ENCODE results near the gene OSTM1. TPM values are rescaled to one million over a fixed set of nuclear protein-coding genes. Genes with fewer than 3 reads are reported as not detected.
A peak's percentile ranks its signal among the peaks of the same experiment; 100 is the strongest.

Gene OSTM1
- total and polyA plus RNA-seq, 2 of the 8 experiments (the other 6 are each of a cell fraction or from before 2014, with no cell fraction given): 17.7 to 26.1 TPM

DNA sequence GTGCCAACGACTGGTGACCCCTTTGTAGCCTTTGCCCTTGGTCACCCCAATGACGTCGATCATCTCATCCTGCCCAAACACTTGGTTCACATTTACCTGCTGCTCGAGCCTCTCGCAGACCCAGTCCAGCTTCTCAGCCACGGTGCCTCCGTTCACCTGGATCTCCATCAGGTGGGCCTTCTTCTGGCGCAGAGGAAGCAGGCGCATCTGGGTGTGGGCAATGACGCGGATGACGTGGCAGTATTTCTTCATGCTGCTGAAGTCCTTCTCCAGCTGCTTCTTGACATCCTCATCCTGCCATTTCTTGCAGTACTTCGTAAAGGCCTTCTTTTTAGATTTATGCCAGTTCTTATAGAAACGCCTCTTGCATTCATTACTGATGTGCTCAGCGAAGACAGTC, 69.7 kb downstream of the OSTM1 start:
- no peak overlapping the region for H2BK5ac ChIP-seq (ENCODE audit: low read depth, low read length)
- H2BK20ac ChIP-seq (ENCODE audit: low read length): no peak overlapping the region
- no peak overlapping the region for H2BK15ac ChIP-seq (ENCODE audit: low read length)
- no peaks in the 10 kb centered on the region; the same call in 1 of the 2 replicates for H3K23me2 ChIP-seq (ENCODE audit: low read depth, low read length)
- no peaks in the 10 kb centered on the region for H3K27me3 ChIP-seq (replicated peaks in 1 of 4; ENCODE audit: control insufficient read depth in 3 of 4, extremely low read depth in 1 of 4, insufficient read depth in 3 of 4, low read length in 3 of 4)
- H3K14ac ChIP-seq (ENCODE audit: insufficient read length): no peak overlapping the region
- peak overlapping the region; percentile 17; the same call in 1 of the 2 replicates for H2BK12ac ChIP-seq (ENCODE audit: low read depth, low read length)
- WGBS, 2 experiments (ENCODE audit: extremely low coverage in 1 of 2, insufficient coverage in 1 of 2, insufficient read length in 1 of 2, insufficient replicate concordance in 2 of 2, low coverage in 1 of 2, low lambda C conversion rate in 2 of 2, missing lambda C conversion rate in 1 of 2): 92% methylated on average over 15 of the region's 15 CpGs; no CpG with 5 or more reads in 1 of the 2 experiments
- H3K9me3 ChIP-seq (ENCODE audit: insufficient read depth in 2 of 2, low read depth in 1 of 2, low read length in 1 of 2): peaks cover 18 to 21% of the 10 kb centered on the region in 2 experiments
- H3K23ac ChIP-seq (ENCODE audit: insufficient read length): no peak overlapping the region
- H4K8ac ChIP-seq (ENCODE audit: extremely low read depth, insufficient read depth, low read length): no peak overlapping the region
- no peak overlapping the region for H2AFZ ChIP-seq (ENCODE audit: low read length)
- H3K18ac ChIP-seq (ENCODE audit: extremely low read depth, low read length): no peak overlapping the region
- ChIA-PET POLR2A (ENCODE audit: partially characterized antibody) (interaction anchor here (0.6 to 0.7 kb wide), 2 partner anchors 8 to 56 kb away, joined by 3 read pairs; no protein-coding TSS in a partner anchor), CTCF (ENCODE audit: partially characterized antibody) (interaction anchor here (0.6 to 1.2 kb wide), 3 partner anchors 24 to 866 kb away, joined by 3 to 5 read pairs (median 3); no protein-coding TSS in a partner anchor)
- H3K9ac ChIP-seq (replicated peaks in 1 of 4; ENCODE audit: extremely low read depth in 1 of 4, low read depth in 3 of 4, low read length in 3 of 4): no peak overlapping the region
- no peak overlapping the region for H2AK5ac ChIP-seq (ENCODE audit: low read depth, low read length)
- no peak overlapping the region for H3K4me3 ChIP-seq (ENCODE audit: extremely low read depth in 1 of 4, insufficient read depth in 2 of 4, low read depth in 3 of 4, low read length in 4 of 4)
- H3K27ac ChIP-seq (ENCODE audit: low read depth, low read length): no peak overlapping the region
- no peak overlapping the region for H3K56ac ChIP-seq (replicated peaks; ENCODE audit: insufficient read length, low read depth, low read length)
- H3K4me1 ChIP-seq (replicated peaks in 1 of 4; ENCODE audit: control insufficient read depth in 3 of 4, insufficient read depth in 4 of 4, low read length in 3 of 4): peaks cover 2 to 4% (median 2%) of the 10 kb centered on the region in 4 experiments; a peak in 3 of 7 replicates
- no peaks in the 10 kb centered on the region for H3K79me2 ChIP-seq (ENCODE audit: control insufficient read depth in 1 of 2, insufficient read depth in 2 of 2, low read length in 2 of 2)
- FAIRE-seq (no peak), DNase-seq (ENCODE audit: low read depth in 1 of 2, low spot score in 2 of 2) (no peak)
- no peaks in the 10 kb centered on the region for H3K79me1 ChIP-seq (ENCODE audit: low read depth, low read length)
- H3K36me3 ChIP-seq (ENCODE audit: control insufficient read depth in 2 of 4, insufficient read depth in 4 of 4, low read length in 3 of 4): no peaks in the 10 kb centered on the region
- no peak overlapping the region for H2BK120ac ChIP-seq (replicated peaks; ENCODE audit: low read depth, low read length)
- no peak overlapping the region for H3K4me2 ChIP-seq (ENCODE audit: insufficient read depth in 1 of 2, low read depth in 2 of 2, low read length in 2 of 2)
- no peak overlapping the region for H4K5ac ChIP-seq (ENCODE audit: insufficient read length, low read depth, low read length)
- H4K20me1 ChIP-seq (replicated peaks in 1 of 2; ENCODE audit: control insufficient read depth in 1 of 2, insufficient read depth in 2 of 2, low read length in 2 of 2): no peaks in the 10 kb centered on the region
- no peak overlapping the region for H3K4ac ChIP-seq (replicated peaks; ENCODE audit: insufficient read length, low read depth, low read length)
- no peak overlapping the region for H4K91ac ChIP-seq (replicated peaks; ENCODE audit: insufficient read length, low read length)
- no peak for TF ChIP-seq GABPA (IDR thresholded peaks at IDR 0.05; ENCODE audit: borderline replicate concordance, insufficient read depth, low read length)
- TF ChIP-seq RXRA (IDR thresholded peaks at IDR 0.05; ENCODE audit: insufficient read depth, low read depth, low read length): no peak
- no peak for TF ChIP-seq RFX5 (IDR thresholded peaks at IDR 0.05; ENCODE audit: borderline replicate concordance, low read depth, low read length)
- TF ChIP-seq CEBPB (IDR thresholded peaks at IDR 0.05; ENCODE audit: low read depth, low read length): no peak
- no peak for TF ChIP-seq BACH1 (IDR thresholded peaks at IDR 0.05; ENCODE audit: low read length)
- no peak for TF ChIP-seq BRCA1 (IDR thresholded peaks at IDR 0.05; ENCODE audit: low read depth, low read length)
- TF ChIP-seq MAFK (IDR thresholded peaks at IDR 0.05; ENCODE audit: low read depth, low read length): no peak
- TF ChIP-seq TCF12 (IDR thresholded peaks at IDR 0.05; ENCODE audit: low read depth, low read length): no peak
- no peak for TF ChIP-seq EZH2 (IDR thresholded peaks at IDR 0.05; ENCODE audit: low read depth, low read length, severe bottlenecking)
- TF ChIP-seq GTF2F1 (IDR thresholded peaks at IDR 0.05; ENCODE audit: borderline replicate concordance, low read depth, low read length): no peak
- TF ChIP-seq SAP30 (IDR thresholded peaks at IDR 0.05; ENCODE audit: insufficient read depth, insufficient replicate concordance, low read length): no peak
- TF ChIP-seq KDM1A (IDR thresholded peaks at IDR 0.05; ENCODE audit: borderline replicate concordance, low read length): no peak
